ENCODE data around the gene PCK1. TPM values are rescaled to one million over a fixed set of nuclear protein-coding genes. Genes with fewer than 3 reads are reported as not detected.

The PCK1 gene
- total and polyA plus RNA-seq, 2 of the 13 experiments (the other 11 are each of a cell fraction or from before 2014, with no cell fraction given), result 6.5 to 12.6 TPM

- TF ChIP-seq ZBTB40 (IDR thresholded peaks at IDR 0.05), result no peak
- no peak for TF ChIP-seq ZBTB40 (CRISPR knock-in tag; IDR thresholded peaks at IDR 0.05)
- no peak for TF ChIP-seq BRD4 (CRISPR knock-in tag; IDR thresholded peaks at IDR 0.05)
- no peak for TF ChIP-seq HNRNPLL (IDR thresholded peaks at IDR 0.05; ENCODE audit: low read depth, low read length, poor library complexity, severe bottlenecking)
- no peak for TF ChIP-seq ZFP36L2 (CRISPR knock-in tag; IDR thresholded peaks at IDR 0.05)
Measured at GRCh38 chr20:57601211-57601570, 40.3 kb downstream of the PCK1 start (continued).
